T47D (cell line): ENCODE data around the gene NPAS3.

Experiments used
- DNase-seq, 2 experiments: peaks; one replicate each; pipeline versions ENCODE4 v3.0.0 to v3.0.0-alpha.2; 2011 to 2012; ENCODE audit warnings: low read depth in 1 of 2, low spot score in 1 of 2
- JUND ChIP-seq: IDR thresholded peaks from 2 replicates; pipeline ENCODE4 v1.6.1; 2012; ENCODE audit warnings: low read depth
- in situ Hi-C: cut with HindIII; loops from 2 replicates; pipeline ENCODE4 v1.10.0; 2016; ENCODE audit warnings: low sequenced_read_pairs, low pct_unique_long_range_greater_than_20kb

Gene NPAS3

DNA sequence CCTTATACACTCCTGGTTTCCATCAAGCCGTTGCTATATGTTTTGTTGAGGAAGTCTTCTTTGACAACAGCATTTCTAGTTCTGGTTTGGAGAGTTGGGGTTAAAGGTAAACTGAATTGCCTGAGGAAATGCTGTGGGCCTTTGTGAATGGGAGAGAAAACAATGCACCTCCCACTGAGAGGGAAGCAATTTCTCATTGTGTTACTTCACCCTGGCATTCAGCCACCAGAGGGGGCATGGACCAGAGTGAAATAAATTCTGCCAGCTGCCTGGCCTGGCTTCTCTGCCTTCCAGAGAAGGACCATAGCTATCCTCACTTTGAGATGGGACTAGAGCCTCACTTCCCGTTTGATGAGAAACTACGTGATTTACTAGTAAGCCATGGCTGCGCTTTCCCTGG is 536.9 kb downstream of the NPAS3 start:
- TF ChIP-seq JUND, result no peak
- DNase-seq, result peak in 1 of 2 experiments; percentile 55
- in situ Hi-C loops, result no loop called here

GRCh38 chr14:33477797-33478196 is 539.1 kb downstream of the NPAS3 start:
- DNase-seq, result no peak
- no peak for TF ChIP-seq JUND
- in situ Hi-C loops, result no loop called here

- in situ Hi-C loops, result no loop called here
- DNase-seq, result no peak
- TF ChIP-seq JUND, result no peak
These were observed 541.6 kb downstream of the NPAS3 start for GRCh38 chr14:33480071-33480886.

GRCh38 chr14:33480887-33481184 is 542.2 kb downstream of the NPAS3 start:
- no peak for DNase-seq
- no peak for TF ChIP-seq JUND
- in situ Hi-C loops, result no loop called here

DNA sequence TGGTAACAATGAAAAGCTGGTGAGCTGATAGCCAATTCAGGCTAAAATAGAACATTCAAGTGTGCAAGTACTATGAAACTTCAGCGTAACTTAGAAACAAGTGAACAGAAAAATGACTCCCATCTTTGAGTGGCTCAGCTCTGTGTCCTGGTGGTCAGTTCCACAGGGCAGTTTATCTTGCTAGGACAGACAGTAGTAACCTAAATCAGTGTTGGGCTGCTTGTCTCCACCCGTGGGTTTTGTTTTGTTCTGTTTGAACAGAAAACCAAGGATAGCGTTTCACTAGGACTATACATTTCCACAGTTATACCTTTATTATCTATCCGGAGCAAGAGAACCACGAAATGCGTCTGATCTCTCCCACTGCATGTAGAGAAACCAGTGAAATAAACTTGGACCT is 544.4 kb downstream of the NPAS3 start:
- DNase-seq, result no peak
- no peak for TF ChIP-seq JUND
- in situ Hi-C loops, result no loop called here

- in situ Hi-C loops, result no loop called here
- TF ChIP-seq JUND, result no peak
- DNase-seq, result no peak
These were observed 544.9 kb downstream of the NPAS3 start for GRCh38 chr14:33483541-33483940.

DNA sequence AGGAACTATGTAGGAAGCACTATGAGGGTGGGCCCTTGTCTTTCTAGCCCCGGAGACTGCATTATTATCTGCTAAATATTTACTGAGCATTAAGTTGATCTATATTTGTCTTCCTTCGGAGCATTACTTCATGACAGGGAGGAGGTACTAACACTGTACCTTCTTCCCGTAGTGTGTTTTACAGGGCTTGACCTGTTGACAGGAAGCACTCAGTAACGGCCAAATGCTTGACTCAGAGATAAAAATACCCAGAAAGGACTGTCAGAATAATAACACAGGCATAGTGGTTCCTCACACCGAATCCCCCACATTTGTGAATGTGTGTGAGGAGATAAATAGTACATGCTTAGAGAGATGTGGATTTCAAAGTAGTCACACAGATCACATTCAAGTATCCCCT is 545.6 kb downstream of the NPAS3 start:
- in situ Hi-C loops, result no loop called here
- no peak for TF ChIP-seq JUND
- no peak for DNase-seq

GRCh38 chr14:33486332-33486890 is 547.7 kb downstream of the NPAS3 start:
- no peak for DNase-seq
- in situ Hi-C loops, result no loop called here
- no peak for TF ChIP-seq JUND

GRCh38 chr14:33488582-33488981 is 549.9 kb downstream of the NPAS3 start:
- TF ChIP-seq JUND, result no peak
- no peak for DNase-seq
- in situ Hi-C loops, result no loop called here

GRCh38 chr14:33490555-33490954 is 551.9 kb downstream of the NPAS3 start:
- no peak for DNase-seq
- in situ Hi-C loops, result no loop called here
- TF ChIP-seq JUND, result no peak

GRCh38 chr14:33491112-33491511 is 552.4 kb downstream of the NPAS3 start:
- DNase-seq, result no peak
- no peak for TF ChIP-seq JUND

DNA sequence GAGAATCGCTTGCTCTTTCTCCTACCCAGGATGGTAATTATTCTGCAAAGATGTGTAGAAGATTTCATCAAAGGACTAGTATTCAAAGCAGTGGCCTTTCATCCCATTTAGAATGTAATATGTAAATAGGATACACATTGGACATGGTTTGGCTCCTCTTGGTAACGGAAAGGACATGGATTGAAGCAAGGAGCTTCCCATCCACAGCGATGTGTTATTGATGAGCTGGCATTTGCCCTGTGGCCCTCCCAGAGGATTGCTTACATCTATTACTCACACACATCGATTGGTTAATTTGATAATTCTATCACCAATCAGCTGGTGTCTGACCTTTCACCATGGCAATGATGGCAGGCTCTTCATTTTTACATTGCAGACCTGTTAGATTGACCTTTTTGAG is 553.8 kb downstream of the NPAS3 start:
- in situ Hi-C loops, result no loop called here
- TF ChIP-seq JUND, result no peak
- DNase-seq, result no peak

More at GRCh38 chr14:33491112-33491511, 552.4 kb downstream of the NPAS3 start:
- in situ Hi-C loops, result no loop called here

- in situ Hi-C loops, result no loop called here
- no peak for TF ChIP-seq JUND
- no peak for DNase-seq
These were observed 554.6 kb downstream of the NPAS3 start for GRCh38 chr14:33493266-33493665.

GRCh38 chr14:33493990-33494389 is 555.3 kb downstream of the NPAS3 start:
- DNase-seq, result no peak
- TF ChIP-seq JUND, result no peak
- in situ Hi-C loops, result no loop called here
